Panc1 (cell line): ENCODE measurements around the gene GDF11. TPM values are rescaled to one million over a fixed set of nuclear protein-coding genes. Genes with fewer than 3 reads are reported as not detected.

Experiments used
- ATAC-seq: fragments of 200-7000 bp; cut with Tn5 transposase; 2 replicates; pipeline ENCODE4 v1.9.1; 2020; ENCODE audit warnings: mild to moderate bottlenecking, moderate library complexity
- BruUV-seq: library from RNA; stranded (reverse); fragments of 400-500 nt; replicated peaks from 2 replicates; lab custom pipeline; 2021; lab: Mats Ljungman, UMichigan
- CTCF ChIA-PET: fragments of 300-600 bp; sonication (Branson Sonifier 250); formaldehyde crosslinking; loops from one replicate; lab custom pipeline; 2022; ENCODE audit warnings: antibody characterized with exemption; lab: Charles Lee
- POLR2A ChIA-PET: fragments of 300-600 bp; sonication (Branson Sonifier 250); formaldehyde crosslinking; loops from one replicate; lab custom pipeline; 2022; ENCODE audit warnings: antibody characterized with exemption; lab: Charles Lee
- DNase-seq: peaks from one replicate; pipeline ENCODE4 v3.0.0-alpha.2; 2010; ENCODE audit warnings: low read depth, low spot score
- H3K27ac ChIP-seq: 2 replicates; pipeline ENCODE4 v1.5.1; 2011; ENCODE audit warnings: mild to moderate bottlenecking, low read length, inconsistent platforms
- H3K27me3 ChIP-seq: fragments of 200-500 bp; sonication (Bioruptor generic); 2 replicates; pipeline ENCODE4 v1.6.0; 2014; ENCODE audit warnings: low read length, inconsistent platforms; ENCODE audit not compliant: control insufficient read depth, insufficient read depth
- H3K36me3 ChIP-seq: fragments of 200-500 bp; sonication (Bioruptor generic); 2 replicates; pipeline ENCODE4 v1.5.1; 2014; ENCODE audit warnings: inconsistent platforms, mild to moderate bottlenecking, low read length, moderate library complexity; ENCODE audit not compliant: control insufficient read depth, insufficient read depth
- H3K4me1 ChIP-seq: 2 replicates; pipeline ENCODE4 v1.5.1; 2011; ENCODE audit warnings: inconsistent platforms, mild to moderate bottlenecking, low read length, moderate library complexity; ENCODE audit not compliant: control insufficient read depth, insufficient read depth
- H3K4me3 ChIP-seq, 2 experiments: 2 replicates each; pipeline ENCODE4 v1.5.1; 2011 to 2012; ENCODE audit warnings: low read depth in 2 of 2, low read length in 2 of 2, mild to moderate bottlenecking in 2 of 2, inconsistent platforms in 1 of 2, moderate library complexity in 1 of 2
- H3K9me3 ChIP-seq: fragments of 200-500 bp; sonication (Bioruptor generic); 2 replicates; pipeline ENCODE4 v1.5.1; 2014; ENCODE audit warnings: low read depth, mild to moderate bottlenecking, inconsistent platforms, low read length, moderate library complexity; ENCODE audit not compliant: control insufficient read depth, insufficient read depth
- POLR2AphosphoS5 ChIP-seq: IDR thresholded peaks from 2 replicates; pipeline ENCODE4 v1.6.1; 2012; ENCODE audit warnings: mild to moderate bottlenecking, low read depth, low read length, moderate library complexity
- SIN3A ChIP-seq: IDR thresholded peaks from 2 replicates; pipeline ENCODE4 v1.6.1; 2012; ENCODE audit warnings: low read depth, mild to moderate bottlenecking, low read length, moderate library complexity, borderline replicate concordance; ENCODE audit not compliant: insufficient read depth
- TCF7L2 ChIP-seq: IDR thresholded peaks from 2 replicates; pipeline ENCODE4 v1.6.1; 2011; ENCODE audit warnings: mild to moderate bottlenecking, low read depth, low read length, inconsistent platforms
- in situ Hi-C: cut with HindIII; loops from 2 replicates; pipeline ENCODE4 v1.10.0; 2016; ENCODE audit warnings: low sequenced_read_pairs, low pct_unique_long_range_greater_than_20kb
- intact Hi-C: fragments of 100-400 bp; cut with micrococcal nuclease; formaldehyde crosslinking; loops from one replicate; pipeline ENCODE4 v1.10.0; 2022; ENCODE audit not compliant: unreplicated experiment
- total RNA-seq: library from RNA; stranded (reverse); gene quantifications from one replicate; pipeline ENCODE4 v1.2.1, GENCODE V29; 2021; ENCODE audit not compliant: unreplicated experiment
- TF ChIP-seq, protein P1 (sequence below), 2 experiments: IDR thresholded peaks; 2 replicates each; pipeline ENCODE4 v1.6.1; 2011 to 2012; ENCODE audit warnings: low read depth in 2 of 2, control low read depth in 1 of 2, low read length in 1 of 2, mild to moderate bottlenecking in 1 of 2, moderate library complexity in 1 of 2; ENCODE audit not compliant: insufficient read depth in 1 of 2
- TF ChIP-seq, protein P2 (sequence below): fragments of 450-650 bp; IDR thresholded peaks from 2 replicates; pipeline ENCODE4 v1.5.1; 2017; ENCODE audit warnings: mild to moderate bottlenecking

Gene GDF11
- total RNA-seq, 1 experiment from 2014 or later: 11.8 TPM

- H3K9me3 ChIP-seq: no peaks in the 10 kb centered on the region
- TF ChIP-seq, protein P1, sequence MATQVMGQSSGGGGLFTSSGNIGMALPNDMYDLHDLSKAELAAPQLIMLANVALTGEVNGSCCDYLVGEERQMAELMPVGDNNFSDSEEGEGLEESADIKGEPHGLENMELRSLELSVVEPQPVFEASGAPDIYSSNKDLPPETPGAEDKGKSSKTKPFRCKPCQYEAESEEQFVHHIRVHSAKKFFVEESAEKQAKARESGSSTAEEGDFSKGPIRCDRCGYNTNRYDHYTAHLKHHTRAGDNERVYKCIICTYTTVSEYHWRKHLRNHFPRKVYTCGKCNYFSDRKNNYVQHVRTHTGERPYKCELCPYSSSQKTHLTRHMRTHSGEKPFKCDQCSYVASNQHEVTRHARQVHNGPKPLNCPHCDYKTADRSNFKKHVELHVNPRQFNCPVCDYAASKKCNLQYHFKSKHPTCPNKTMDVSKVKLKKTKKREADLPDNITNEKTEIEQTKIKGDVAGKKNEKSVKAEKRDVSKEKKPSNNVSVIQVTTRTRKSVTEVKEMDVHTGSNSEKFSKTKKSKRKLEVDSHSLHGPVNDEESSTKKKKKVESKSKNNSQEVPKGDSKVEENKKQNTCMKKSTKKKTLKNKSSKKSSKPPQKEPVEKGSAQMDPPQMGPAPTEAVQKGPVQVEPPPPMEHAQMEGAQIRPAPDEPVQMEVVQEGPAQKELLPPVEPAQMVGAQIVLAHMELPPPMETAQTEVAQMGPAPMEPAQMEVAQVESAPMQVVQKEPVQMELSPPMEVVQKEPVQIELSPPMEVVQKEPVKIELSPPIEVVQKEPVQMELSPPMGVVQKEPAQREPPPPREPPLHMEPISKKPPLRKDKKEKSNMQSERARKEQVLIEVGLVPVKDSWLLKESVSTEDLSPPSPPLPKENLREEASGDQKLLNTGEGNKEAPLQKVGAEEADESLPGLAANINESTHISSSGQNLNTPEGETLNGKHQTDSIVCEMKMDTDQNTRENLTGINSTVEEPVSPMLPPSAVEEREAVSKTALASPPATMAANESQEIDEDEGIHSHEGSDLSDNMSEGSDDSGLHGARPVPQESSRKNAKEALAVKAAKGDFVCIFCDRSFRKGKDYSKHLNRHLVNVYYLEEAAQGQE (IDR thresholded peaks at IDR 0.05; ENCODE audit: insufficient read depth in 1 of 2, low read depth in 2 of 2, low read length in 1 of 2): no peak
- TF ChIP-seq POLR2AphosphoS5 (no peak), TCF7L2 (no peak), SIN3A (no peak)
- TF ChIP-seq, protein P2, sequence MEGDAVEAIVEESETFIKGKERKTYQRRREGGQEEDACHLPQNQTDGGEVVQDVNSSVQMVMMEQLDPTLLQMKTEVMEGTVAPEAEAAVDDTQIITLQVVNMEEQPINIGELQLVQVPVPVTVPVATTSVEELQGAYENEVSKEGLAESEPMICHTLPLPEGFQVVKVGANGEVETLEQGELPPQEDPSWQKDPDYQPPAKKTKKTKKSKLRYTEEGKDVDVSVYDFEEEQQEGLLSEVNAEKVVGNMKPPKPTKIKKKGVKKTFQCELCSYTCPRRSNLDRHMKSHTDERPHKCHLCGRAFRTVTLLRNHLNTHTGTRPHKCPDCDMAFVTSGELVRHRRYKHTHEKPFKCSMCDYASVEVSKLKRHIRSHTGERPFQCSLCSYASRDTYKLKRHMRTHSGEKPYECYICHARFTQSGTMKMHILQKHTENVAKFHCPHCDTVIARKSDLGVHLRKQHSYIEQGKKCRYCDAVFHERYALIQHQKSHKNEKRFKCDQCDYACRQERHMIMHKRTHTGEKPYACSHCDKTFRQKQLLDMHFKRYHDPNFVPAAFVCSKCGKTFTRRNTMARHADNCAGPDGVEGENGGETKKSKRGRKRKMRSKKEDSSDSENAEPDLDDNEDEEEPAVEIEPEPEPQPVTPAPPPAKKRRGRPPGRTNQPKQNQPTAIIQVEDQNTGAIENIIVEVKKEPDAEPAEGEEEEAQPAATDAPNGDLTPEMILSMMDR: no peak
- H3K36me3 ChIP-seq: no peaks in the 10 kb centered on the region
- ChIA-PET POLR2A (interaction anchor here (0.9 kb wide), 1 partner anchor 12 kb away, joined by 3 read pairs; the partner anchor contains the start of gene CD63), CTCF (interaction anchor here (0.8 to 1.1 kb wide), 2 partner anchors 35 to 60 kb away, joined by 4 to 7 read pairs; a partner anchor contains a TSS)
- H3K4me3 ChIP-seq: peak overlapping the region; percentile 70 to 78
- intact Hi-C loops: no loop called here
- no peak for DNase-seq
- no peaks in the 10 kb centered on the region for H3K27me3 ChIP-seq
- peak; percentile 20 for ATAC-seq
- TSS peak; percentile 68 for BruUV-seq
- H3K4me1 ChIP-seq: peaks cover 28% of the 10 kb centered on the region
- in situ Hi-C loops: no loop called here
- H3K27ac ChIP-seq: peak overlapping the region; percentile 93
These were observed 26.4 kb upstream of the GDF11 start for GRCh38 chr12:55716582-55716957.

- TF ChIP-seq, protein P2: no peak
- TF ChIP-seq TCF7L2: no peak
- TF ChIP-seq SIN3A: no peak
- TF ChIP-seq, protein P1 (IDR thresholded peaks at IDR 0.05; ENCODE audit: insufficient read depth in 1 of 2, low read depth in 2 of 2, low read length in 1 of 2): no peak
- no peak for TF ChIP-seq POLR2AphosphoS5
- Histone ChIP-seq H3K9me3 (no peaks in the 10 kb centered on the region), H3K4me1 (peaks cover 29% of the 10 kb centered on the region), H3K27me3 (no peaks in the 10 kb centered on the region), H3K27ac (peak overlapping the region; percentile 93), H3K4me3 (peak overlapping the region; percentile 70 to 78), H3K36me3 (no peaks in the 10 kb centered on the region)
- ChIA-PET POLR2A (no interaction called here), CTCF (interaction anchor here (0.8 to 1.1 kb wide), 2 partner anchors 36 to 61 kb away, joined by 4 to 7 read pairs; a partner anchor contains a TSS)
- ATAC-seq (no peak), DNase-seq (no peak)
- intact Hi-C loops: no loop called here
- in situ Hi-C loops: no loop called here
- no TSS peak for BruUV-seq
These were observed 25.6 kb upstream of the GDF11 start for GRCh38 chr12:55717011-55718007.
